GM12878 (cell line): ENCODE results near the gene PTPN13. TPM values are rescaled to one million over a fixed set of nuclear protein-coding genes. Genes with fewer than 3 reads are reported as not detected.

ENCODE experiments used
- BHLHE40 ChIP-seq, 2 experiments: fragments of 450-650 bp in 1 of 2; IDR thresholded peaks; 2 replicates each; pipeline ENCODE4 v1.6.1; 2011 to 2017; ENCODE audit warnings: low read depth in 2 of 2, borderline replicate concordance in 1 of 2, improper control_type of control experiment in 1 of 2, low read length in 1 of 2, mild to moderate bottlenecking in 1 of 2
- EP300 ChIP-seq, 2 experiments: fragments of 150-350 bp in 1 of 2; IDR thresholded peaks; 2 replicates each; pipeline ENCODE4 v1.6.1; 2011 to 2012; ENCODE audit warnings: low read depth in 2 of 2, low read length in 2 of 2, borderline replicate concordance in 1 of 2, improper control_type of control experiment in 1 of 2, inconsistent platforms in 1 of 2; ENCODE audit not compliant: control insufficient read depth in 1 of 2
- FOS ChIP-seq: IDR thresholded peaks from 3 replicates; pipeline ENCODE4 v1.6.1; 2011; ENCODE audit warnings: borderline replicate concordance; ENCODE audit not compliant: insufficient read length; ENCODE audit errors: extremely low read depth
- HDAC6 ChIP-seq: fragments of 200-600 bp; sonication (generic); IDR thresholded peaks from one replicate; pipeline ENCODE4 v1.8.0; 2017; ENCODE audit warnings: antibody characterized with exemption; ENCODE audit not compliant: unreplicated experiment
- MEF2A ChIP-seq: IDR thresholded peaks from 2 replicates; pipeline ENCODE4 v1.6.1; 2011; ENCODE audit warnings: low read depth, mild to moderate bottlenecking, low read length, moderate library complexity; ENCODE audit not compliant: insufficient read depth
- NFYA ChIP-seq: IDR thresholded peaks from 2 replicates; pipeline ENCODE4 v1.6.1; 2011; ENCODE audit warnings: low read depth, mild to moderate bottlenecking, low read length, improper control_type of control experiment, borderline replicate concordance
- PML ChIP-seq: IDR thresholded peaks from 2 replicates; pipeline ENCODE4 v1.6.1; 2012; ENCODE audit warnings: low read length, inconsistent platforms
- RAD21 ChIP-seq: IDR thresholded peaks from 2 replicates; pipeline ENCODE4 v1.6.1; 2011; ENCODE audit warnings: mild to moderate bottlenecking, low read depth, low read length, moderate library complexity; ENCODE audit not compliant: insufficient read depth
- SMAD5 ChIP-seq: IDR thresholded peaks from 2 replicates; pipeline ENCODE4 v1.6.1; 2016; ENCODE audit warnings: antibody characterized with exemption, low read depth
- SPI1 ChIP-seq: IDR thresholded peaks from 2 replicates; pipeline ENCODE4 v1.6.1; 2011; ENCODE audit warnings: low read depth, mild to moderate bottlenecking, low read length, moderate library complexity, borderline replicate concordance; ENCODE audit not compliant: insufficient read depth
- SREBF1 ChIP-seq: IDR thresholded peaks from 2 replicates; pipeline ENCODE4 v1.6.1; 2012; ENCODE audit warnings: mild to moderate bottlenecking, low read length
- SUZ12 ChIP-seq: fragments of 200-600 bp; sonication (generic); IDR thresholded peaks from one replicate; pipeline ENCODE4 v1.6.1; 2018; ENCODE audit warnings: antibody characterized with exemption, mild to moderate bottlenecking; ENCODE audit not compliant: unreplicated experiment
- ZNF384 ChIP-seq: IDR thresholded peaks from 2 replicates; pipeline ENCODE4 v1.6.1; 2012; ENCODE audit warnings: low read depth, mild to moderate bottlenecking, low read length, improper control_type of control experiment, borderline replicate concordance
- polyA plus RNA-seq, 11 experiments: library from polyadenylated mRNA; depleted of rRNA in 4 of 11; unstranded in 6 of 11; stranded (reverse) in 5 of 11; fragments of >200 nt; fragmentation: Nextera tagmentation in 4 of 11; fragmentation: Illumina TruSeq in 1 of 11; extraction: Ambion mirVana in 4 of 11; extraction: Trizol in 1 of 11; gene quantifications; 1 replicate in 1 of 11; 2 replicates in 10 of 11; pipeline versions ENCODE4 v1.2.1 to v1.2.3, GENCODE V29; 2011 to 2016; ENCODE audit warnings: inconsistent platforms in 2 of 11, missing spikeins in 2 of 11, low read depth in 1 of 11
- total RNA-seq, 4 experiments: library from RNA; depleted of rRNA in 3 of 4; stranded (reverse); fragments of >200 nt in 3 of 4; fragmentation: Illumina TruSeq in 1 of 4; extraction: Trizol in 1 of 4; gene quantifications; 2 replicates each; pipeline versions ENCODE4 v1.2.1 to v1.2.3, GENCODE V29; 2013 to 2021
- TF ChIP-seq, protein P1 (sequence below): IDR thresholded peaks from 2 replicates; pipeline ENCODE4 v1.6.1; 2012; ENCODE audit warnings: low read depth, low read length, improper control_type of control experiment
- TF ChIP-seq, protein P2 (sequence below): fragments of 450-650 bp; IDR thresholded peaks from 2 replicates; pipeline ENCODE4 v1.6.1; 2016; ENCODE audit warnings: mild to moderate bottlenecking
- TF ChIP-seq, protein P3 (sequence below): fragments of 450-650 bp; IDR thresholded peaks from 2 replicates; pipeline ENCODE4 v1.6.1; 2018; ENCODE audit warnings: mild to moderate bottlenecking, low read depth, moderate library complexity; ENCODE audit not compliant: partially characterized antibody
- TF ChIP-seq, protein P4 (sequence below): fragments of 450-650 bp; IDR thresholded peaks from 2 replicates; pipeline ENCODE4 v1.6.1; 2017; ENCODE audit warnings: mild to moderate bottlenecking, moderate library complexity

Gene PTPN13
- total and polyA plus RNA-seq, 10 of the 15 experiments (the other 5 are each of a cell fraction or from before 2014, with no cell fraction given) = 8.5 to 69.4 (median 33.9) TPM

DNA sequence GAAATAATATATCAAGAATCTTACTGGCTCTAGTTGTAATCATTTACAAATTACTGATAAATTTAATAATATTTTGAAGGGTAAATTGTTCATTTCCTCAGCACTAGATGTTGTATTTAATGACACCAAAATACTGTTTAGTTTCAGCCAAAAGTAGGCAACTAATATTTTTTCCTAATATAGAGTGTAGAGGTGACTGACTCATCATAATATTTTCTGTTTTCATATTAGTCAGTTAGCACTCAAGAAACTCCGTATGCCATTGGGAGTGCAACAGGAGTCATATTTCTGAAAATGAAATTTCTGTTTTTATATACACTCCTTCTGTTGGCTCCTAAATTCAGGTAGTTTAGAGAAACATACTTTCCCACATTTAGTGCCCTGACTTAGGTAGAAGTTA, 36.6 kb upstream of the PTPN13 start (continued):
- TF ChIP-seq MEF2A = peak; percentile 79
- TF ChIP-seq, protein P1, sequence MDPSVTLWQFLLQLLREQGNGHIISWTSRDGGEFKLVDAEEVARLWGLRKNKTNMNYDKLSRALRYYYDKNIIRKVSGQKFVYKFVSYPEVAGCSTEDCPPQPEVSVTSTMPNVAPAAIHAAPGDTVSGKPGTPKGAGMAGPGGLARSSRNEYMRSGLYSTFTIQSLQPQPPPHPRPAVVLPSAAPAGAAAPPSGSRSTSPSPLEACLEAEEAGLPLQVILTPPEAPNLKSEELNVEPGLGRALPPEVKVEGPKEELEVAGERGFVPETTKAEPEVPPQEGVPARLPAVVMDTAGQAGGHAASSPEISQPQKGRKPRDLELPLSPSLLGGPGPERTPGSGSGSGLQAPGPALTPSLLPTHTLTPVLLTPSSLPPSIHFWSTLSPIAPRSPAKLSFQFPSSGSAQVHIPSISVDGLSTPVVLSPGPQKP = no peak
- TF ChIP-seq SREBF1 = no peak
- TF ChIP-seq SPI1 = no peak
- TF ChIP-seq, protein P2, sequence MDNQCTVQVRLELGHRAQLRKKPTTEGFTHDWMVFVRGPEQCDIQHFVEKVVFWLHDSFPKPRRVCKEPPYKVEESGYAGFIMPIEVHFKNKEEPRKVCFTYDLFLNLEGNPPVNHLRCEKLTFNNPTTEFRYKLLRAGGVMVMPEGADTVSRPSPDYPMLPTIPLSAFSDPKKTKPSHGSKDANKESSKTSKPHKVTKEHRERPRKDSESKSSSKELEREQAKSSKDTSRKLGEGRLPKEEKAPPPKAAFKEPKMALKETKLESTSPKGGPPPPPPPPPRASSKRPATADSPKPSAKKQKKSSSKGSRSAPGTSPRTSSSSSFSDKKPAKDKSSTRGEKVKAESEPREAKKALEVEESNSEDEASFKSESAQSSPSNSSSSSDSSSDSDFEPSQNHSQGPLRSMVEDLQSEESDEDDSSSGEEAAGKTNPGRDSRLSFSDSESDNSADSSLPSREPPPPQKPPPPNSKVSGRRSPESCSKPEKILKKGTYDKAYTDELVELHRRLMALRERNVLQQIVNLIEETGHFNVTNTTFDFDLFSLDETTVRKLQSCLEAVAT = no peak
- no peak for TF ChIP-seq SMAD5
- TF ChIP-seq, protein P3, sequence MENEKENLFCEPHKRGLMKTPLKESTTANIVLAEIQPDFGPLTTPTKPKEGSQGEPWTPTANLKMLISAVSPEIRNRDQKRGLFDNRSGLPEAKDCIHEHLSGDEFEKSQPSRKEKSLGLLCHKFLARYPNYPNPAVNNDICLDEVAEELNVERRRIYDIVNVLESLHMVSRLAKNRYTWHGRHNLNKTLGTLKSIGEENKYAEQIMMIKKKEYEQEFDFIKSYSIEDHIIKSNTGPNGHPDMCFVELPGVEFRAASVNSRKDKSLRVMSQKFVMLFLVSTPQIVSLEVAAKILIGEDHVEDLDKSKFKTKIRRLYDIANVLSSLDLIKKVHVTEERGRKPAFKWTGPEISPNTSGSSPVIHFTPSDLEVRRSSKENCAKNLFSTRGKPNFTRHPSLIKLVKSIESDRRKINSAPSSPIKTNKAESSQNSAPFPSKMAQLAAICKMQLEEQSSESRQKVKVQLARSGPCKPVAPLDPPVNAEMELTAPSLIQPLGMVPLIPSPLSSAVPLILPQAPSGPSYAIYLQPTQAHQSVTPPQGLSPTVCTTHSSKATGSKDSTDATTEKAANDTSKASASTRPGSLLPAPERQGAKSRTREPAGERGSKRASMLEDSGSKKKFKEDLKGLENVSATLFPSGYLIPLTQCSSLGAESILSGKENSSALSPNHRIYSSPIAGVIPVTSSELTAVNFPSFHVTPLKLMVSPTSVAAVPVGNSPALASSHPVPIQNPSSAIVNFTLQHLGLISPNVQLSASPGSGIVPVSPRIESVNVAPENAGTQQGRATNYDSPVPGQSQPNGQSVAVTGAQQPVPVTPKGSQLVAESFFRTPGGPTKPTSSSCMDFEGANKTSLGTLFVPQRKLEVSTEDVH = no peak
- TF ChIP-seq FOS = no peak
- no peak for TF ChIP-seq HDAC6
- no peak for TF ChIP-seq ZNF384
- TF ChIP-seq EP300 (IDR thresholded peaks at IDR 0.05; ENCODE audit: borderline replicate concordance in 1 of 2, control insufficient read depth in 1 of 2, low read depth in 2 of 2, low read length in 2 of 2) = no peak
- no peak for TF ChIP-seq NFYA
- no peak for TF ChIP-seq SUZ12
- TF ChIP-seq, protein P4, sequence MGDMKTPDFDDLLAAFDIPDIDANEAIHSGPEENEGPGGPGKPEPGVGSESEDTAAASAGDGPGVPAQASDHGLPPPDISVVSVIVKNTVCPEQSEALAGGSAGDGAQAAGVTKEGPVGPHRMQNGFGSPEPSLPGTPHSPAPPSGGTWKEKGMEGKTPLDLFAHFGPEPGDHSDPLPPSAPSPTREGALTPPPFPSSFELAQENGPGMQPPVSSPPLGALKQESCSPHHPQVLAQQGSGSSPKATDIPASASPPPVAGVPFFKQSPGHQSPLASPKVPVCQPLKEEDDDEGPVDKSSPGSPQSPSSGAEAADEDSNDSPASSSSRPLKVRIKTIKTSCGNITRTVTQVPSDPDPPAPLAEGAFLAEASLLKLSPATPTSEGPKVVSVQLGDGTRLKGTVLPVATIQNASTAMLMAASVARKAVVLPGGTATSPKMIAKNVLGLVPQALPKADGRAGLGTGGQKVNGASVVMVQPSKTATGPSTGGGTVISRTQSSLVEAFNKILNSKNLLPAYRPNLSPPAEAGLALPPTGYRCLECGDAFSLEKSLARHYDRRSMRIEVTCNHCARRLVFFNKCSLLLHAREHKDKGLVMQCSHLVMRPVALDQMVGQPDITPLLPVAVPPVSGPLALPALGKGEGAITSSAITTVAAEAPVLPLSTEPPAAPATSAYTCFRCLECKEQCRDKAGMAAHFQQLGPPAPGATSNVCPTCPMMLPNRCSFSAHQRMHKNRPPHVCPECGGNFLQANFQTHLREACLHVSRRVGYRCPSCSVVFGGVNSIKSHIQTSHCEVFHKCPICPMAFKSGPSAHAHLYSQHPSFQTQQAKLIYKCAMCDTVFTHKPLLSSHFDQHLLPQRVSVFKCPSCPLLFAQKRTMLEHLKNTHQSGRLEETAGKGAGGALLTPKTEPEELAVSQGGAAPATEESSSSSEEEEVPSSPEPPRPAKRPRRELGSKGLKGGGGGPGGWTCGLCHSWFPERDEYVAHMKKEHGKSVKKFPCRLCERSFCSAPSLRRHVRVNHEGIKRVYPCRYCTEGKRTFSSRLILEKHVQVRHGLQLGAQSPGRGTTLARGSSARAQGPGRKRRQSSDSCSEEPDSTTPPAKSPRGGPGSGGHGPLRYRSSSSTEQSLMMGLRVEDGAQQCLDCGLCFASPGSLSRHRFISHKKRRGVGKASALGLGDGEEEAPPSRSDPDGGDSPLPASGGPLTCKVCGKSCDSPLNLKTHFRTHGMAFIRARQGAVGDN = no peak
- no peak for TF ChIP-seq RAD21
- TF ChIP-seq PML = peak; percentile 24; the same call in 1 of the 2 replicates
- TF ChIP-seq BHLHE40 (IDR thresholded peaks at IDR 0.05; ENCODE audit: borderline replicate concordance in 1 of 2, low read depth in 2 of 2, low read length in 1 of 2) = no peak
